H1 (cell line): ENCODE measurements around the gene DENND4A. TPM values are rescaled to one million over a fixed set of nuclear protein-coding genes. Genes with fewer than 3 reads are reported as not detected.

ENCODE experiments used
- polyA plus RNA-seq, 7 experiments: library from polyadenylated mRNA; depleted of rRNA in 3 of 7; stranded (reverse) in 5 of 7; unstranded in 2 of 7; fragments of >200 nt in 5 of 7; fragments of 200-250 nt in 2 of 7; gene quantifications; 1 replicate in 5 of 7; 2 replicates in 1 of 7; 4 replicates in 1 of 7; pipeline versions ENCODE4 v1.2.1 to v1.2.3, GENCODE V29; 2011 to 2013; ENCODE audit warnings: missing spikeins in 2 of 7, mixed read lengths in 2 of 7
- total RNA-seq: library from RNA; stranded (reverse); fragmentation: NEBNext Ultra II Directional; extraction: Animal tissue kit (Norgen Biotek cat#: 25700); gene quantifications from 2 replicates; pipeline ENCODE4 v1.2.1, GENCODE V29; 2021
- TF ChIP-seq, protein P1 (sequence below): fragments of 300-600 bp; sonication (generic); IDR thresholded peaks from 2 replicates; pipeline ENCODE4 v1.7.1; 2012; ENCODE audit warnings: low read length, moderate library complexity, mild to moderate bottlenecking, inconsistent platforms; ENCODE audit not compliant: insufficient replicate concordance

The DENND4A gene
- total and polyA plus RNA-seq, 2 of the 8 experiments (the other 6 are each of a cell fraction or from before 2014, with no cell fraction given), result 1.3 to 4.7 TPM

DNA sequence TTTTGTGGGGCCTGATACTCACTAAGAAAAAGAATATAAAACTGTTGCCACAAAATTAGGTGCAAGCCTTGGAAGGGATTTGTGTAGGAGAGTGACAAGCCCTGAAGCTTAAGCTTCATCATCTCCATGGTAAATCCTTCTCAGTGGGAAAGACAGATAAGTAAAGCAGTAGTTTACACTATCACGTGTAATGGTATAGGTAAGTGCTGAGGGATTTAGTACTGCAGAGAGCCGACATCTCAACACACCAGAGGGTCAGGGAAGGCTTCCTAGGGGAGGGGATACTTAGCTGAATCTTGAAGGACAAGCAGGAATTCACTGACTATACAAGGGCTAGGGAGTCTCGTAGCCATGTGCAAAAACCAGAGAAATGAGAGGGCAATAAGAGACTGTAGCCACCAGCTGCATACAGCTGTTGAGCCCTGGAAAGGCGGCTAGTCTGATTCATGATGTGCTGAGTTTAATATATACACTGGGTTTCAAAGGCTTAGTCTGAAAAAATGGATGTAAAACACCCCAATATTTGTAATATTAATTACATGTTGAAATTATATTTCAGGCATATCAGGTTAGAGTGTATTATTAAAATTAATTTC is 159.2 kb downstream of the DENND4A start (continued):
- TF ChIP-seq, protein P1, sequence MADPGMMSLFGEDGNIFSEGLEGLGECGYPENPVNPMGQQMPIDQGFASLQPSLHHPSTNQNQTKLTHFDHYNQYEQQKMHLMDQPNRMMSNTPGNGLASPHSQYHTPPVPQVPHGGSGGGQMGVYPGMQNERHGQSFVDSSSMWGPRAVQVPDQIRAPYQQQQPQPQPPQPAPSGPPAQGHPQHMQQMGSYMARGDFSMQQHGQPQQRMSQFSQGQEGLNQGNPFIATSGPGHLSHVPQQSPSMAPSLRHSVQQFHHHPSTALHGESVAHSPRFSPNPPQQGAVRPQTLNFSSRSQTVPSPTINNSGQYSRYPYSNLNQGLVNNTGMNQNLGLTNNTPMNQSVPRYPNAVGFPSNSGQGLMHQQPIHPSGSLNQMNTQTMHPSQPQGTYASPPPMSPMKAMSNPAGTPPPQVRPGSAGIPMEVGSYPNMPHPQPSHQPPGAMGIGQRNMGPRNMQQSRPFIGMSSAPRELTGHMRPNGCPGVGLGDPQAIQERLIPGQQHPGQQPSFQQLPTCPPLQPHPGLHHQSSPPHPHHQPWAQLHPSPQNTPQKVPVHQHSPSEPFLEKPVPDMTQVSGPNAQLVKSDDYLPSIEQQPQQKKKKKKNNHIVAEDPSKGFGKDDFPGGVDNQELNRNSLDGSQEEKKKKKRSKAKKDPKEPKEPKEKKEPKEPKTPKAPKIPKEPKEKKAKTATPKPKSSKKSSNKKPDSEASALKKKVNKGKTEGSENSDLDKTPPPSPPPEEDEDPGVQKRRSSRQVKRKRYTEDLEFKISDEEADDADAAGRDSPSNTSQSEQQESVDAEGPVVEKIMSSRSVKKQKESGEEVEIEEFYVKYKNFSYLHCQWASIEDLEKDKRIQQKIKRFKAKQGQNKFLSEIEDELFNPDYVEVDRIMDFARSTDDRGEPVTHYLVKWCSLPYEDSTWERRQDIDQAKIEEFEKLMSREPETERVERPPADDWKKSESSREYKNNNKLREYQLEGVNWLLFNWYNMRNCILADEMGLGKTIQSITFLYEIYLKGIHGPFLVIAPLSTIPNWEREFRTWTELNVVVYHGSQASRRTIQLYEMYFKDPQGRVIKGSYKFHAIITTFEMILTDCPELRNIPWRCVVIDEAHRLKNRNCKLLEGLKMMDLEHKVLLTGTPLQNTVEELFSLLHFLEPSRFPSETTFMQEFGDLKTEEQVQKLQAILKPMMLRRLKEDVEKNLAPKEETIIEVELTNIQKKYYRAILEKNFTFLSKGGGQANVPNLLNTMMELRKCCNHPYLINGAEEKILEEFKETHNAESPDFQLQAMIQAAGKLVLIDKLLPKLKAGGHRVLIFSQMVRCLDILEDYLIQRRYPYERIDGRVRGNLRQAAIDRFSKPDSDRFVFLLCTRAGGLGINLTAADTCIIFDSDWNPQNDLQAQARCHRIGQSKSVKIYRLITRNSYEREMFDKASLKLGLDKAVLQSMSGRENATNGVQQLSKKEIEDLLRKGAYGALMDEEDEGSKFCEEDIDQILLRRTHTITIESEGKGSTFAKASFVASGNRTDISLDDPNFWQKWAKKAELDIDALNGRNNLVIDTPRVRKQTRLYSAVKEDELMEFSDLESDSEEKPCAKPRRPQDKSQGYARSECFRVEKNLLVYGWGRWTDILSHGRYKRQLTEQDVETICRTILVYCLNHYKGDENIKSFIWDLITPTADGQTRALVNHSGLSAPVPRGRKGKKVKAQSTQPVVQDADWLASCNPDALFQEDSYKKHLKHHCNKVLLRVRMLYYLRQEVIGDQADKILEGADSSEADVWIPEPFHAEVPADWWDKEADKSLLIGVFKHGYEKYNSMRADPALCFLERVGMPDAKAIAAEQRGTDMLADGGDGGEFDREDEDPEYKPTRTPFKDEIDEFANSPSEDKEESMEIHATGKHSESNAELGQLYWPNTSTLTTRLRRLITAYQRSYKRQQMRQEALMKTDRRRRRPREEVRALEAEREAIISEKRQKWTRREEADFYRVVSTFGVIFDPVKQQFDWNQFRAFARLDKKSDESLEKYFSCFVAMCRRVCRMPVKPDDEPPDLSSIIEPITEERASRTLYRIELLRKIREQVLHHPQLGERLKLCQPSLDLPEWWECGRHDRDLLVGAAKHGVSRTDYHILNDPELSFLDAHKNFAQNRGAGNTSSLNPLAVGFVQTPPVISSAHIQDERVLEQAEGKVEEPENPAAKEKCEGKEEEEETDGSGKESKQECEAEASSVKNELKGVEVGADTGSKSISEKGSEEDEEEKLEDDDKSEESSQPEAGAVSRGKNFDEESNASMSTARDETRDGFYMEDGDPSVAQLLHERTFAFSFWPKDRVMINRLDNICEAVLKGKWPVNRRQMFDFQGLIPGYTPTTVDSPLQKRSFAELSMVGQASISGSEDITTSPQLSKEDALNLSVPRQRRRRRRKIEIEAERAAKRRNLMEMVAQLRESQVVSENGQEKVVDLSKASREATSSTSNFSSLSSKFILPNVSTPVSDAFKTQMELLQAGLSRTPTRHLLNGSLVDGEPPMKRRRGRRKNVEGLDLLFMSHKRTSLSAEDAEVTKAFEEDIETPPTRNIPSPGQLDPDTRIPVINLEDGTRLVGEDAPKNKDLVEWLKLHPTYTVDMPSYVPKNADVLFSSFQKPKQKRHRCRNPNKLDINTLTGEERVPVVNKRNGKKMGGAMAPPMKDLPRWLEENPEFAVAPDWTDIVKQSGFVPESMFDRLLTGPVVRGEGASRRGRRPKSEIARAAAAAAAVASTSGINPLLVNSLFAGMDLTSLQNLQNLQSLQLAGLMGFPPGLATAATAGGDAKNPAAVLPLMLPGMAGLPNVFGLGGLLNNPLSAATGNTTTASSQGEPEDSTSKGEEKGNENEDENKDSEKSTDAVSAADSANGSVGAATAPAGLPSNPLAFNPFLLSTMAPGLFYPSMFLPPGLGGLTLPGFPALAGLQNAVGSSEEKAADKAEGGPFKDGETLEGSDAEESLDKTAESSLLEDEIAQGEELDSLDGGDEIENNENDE, result no peak
